HEK293 (cell line): ENCODE results near the gene MELTF.

ENCODE experiments used
- CTCF ChIA-PET: fragments of 350-600 bp; formaldehyde crosslinking; extraction: SDS; loops from one replicate; lab custom pipeline; 2021; ENCODE audit warnings: antibody characterized with exemption; lab: Yijun Ruan, JAX
- POLR2A ChIA-PET: fragments of 300-600 bp; formaldehyde crosslinking; extraction: SDS; loops from one replicate; lab custom pipeline; 2020; ENCODE audit warnings: antibody characterized with exemption, inconsistent platforms; lab: Yijun Ruan, JAX
- H3K27ac ChIP-seq: fragments of 200-500 bp; sonication (Bioruptor generic); 2 replicates; pipeline ENCODE4 v1.5.1; 2014; ENCODE audit warnings: low read depth, low read length, control low read depth, inconsistent platforms; ENCODE audit errors: extremely low read depth
- H3K36me3 ChIP-seq, 2 experiments: fragments of 200-500 bp in 1 of 2; sonication (Bioruptor generic) in 1 of 2; 1 replicate in 1 of 2; 2 replicates in 1 of 2; pipeline ENCODE4 v1.5.1; 2014 to 2017; ENCODE audit warnings: inconsistent platforms in 2 of 2, low read length in 2 of 2; ENCODE audit not compliant: control insufficient read depth in 2 of 2, insufficient read depth in 1 of 2
- H3K4me1 ChIP-seq: fragments of 200-500 bp; sonication (Bioruptor generic); 2 replicates; pipeline ENCODE4 v1.5.1; 2014; ENCODE audit warnings: mild to moderate bottlenecking, low read length, inconsistent platforms; ENCODE audit not compliant: control insufficient read depth, insufficient read depth
- H3K4me3 ChIP-seq: 2 replicates; pipeline ENCODE4 v1.5.1; 2011; ENCODE audit warnings: low read depth, mild to moderate bottlenecking, control low read depth, low read length, moderate library complexity
- H3K9me3 ChIP-seq: fragments of 200-500 bp; sonication (Bioruptor generic); 2 replicates; pipeline ENCODE4 v1.5.1; 2014; ENCODE audit warnings: low read depth, low read length, inconsistent platforms; ENCODE audit not compliant: control insufficient read depth, insufficient read depth
- PRDM1 ChIP-seq: fragments of 450-650 bp; formaldehyde crosslinking; IDR thresholded peaks from 2 replicates; pipeline ENCODE4; 2016; ENCODE audit warnings: missing biosample characterization, missing genetic modification characterization
- ZNF16 ChIP-seq: fragments of 450-650 bp; formaldehyde crosslinking; IDR thresholded peaks from 2 replicates; pipeline ENCODE4 v1.5.1; 2016; ENCODE audit warnings: low read depth, missing biosample characterization, missing genetic modification characterization
- ZNF214 ChIP-seq: fragments of 450-650 bp; formaldehyde crosslinking; IDR thresholded peaks from 2 replicates; pipeline ENCODE4 v1.5.1; 2017; ENCODE audit warnings: missing biosample characterization, mild to moderate bottlenecking, missing genetic modification characterization, borderline replicate concordance
- ZNF311 ChIP-seq: fragments of 450-650 bp; formaldehyde crosslinking; IDR thresholded peaks from 2 replicates; pipeline ENCODE4 v1.5.1; 2017; ENCODE audit warnings: missing biosample characterization, missing genetic modification characterization, borderline replicate concordance
- ZNF394 ChIP-seq: fragments of 450-650 bp; formaldehyde crosslinking; IDR thresholded peaks from 2 replicates; pipeline ENCODE4 v1.5.1; 2016; ENCODE audit warnings: missing biosample characterization, missing genetic modification characterization, mild to moderate bottlenecking, moderate library complexity, borderline replicate concordance
- ZNF416 ChIP-seq: fragments of 450-650 bp; formaldehyde crosslinking; IDR thresholded peaks from 2 replicates; pipeline ENCODE4 v1.5.1; 2016; ENCODE audit warnings: missing biosample characterization, missing genetic modification characterization
- ZNF660 ChIP-seq: fragments of 450-650 bp; IDR thresholded peaks from 2 replicates; pipeline ENCODE4 v1.5.1; 2018; ENCODE audit warnings: missing biosample characterization, mild to moderate bottlenecking, missing genetic modification characterization
- ZNF785 ChIP-seq: fragments of 450-650 bp; formaldehyde crosslinking; IDR thresholded peaks from 2 replicates; pipeline ENCODE4 v1.5.1; 2016; ENCODE audit warnings: missing biosample characterization, missing genetic modification characterization
- TF ChIP-seq, protein P1 (sequence below): fragments of 450-650 bp; formaldehyde crosslinking; IDR thresholded peaks from 2 replicates; pipeline ENCODE4 v1.5.1; 2017; ENCODE audit warnings: missing biosample characterization, mild to moderate bottlenecking, missing genetic modification characterization, moderate library complexity
- TF ChIP-seq, protein P2 (sequence below): fragments of 450-650 bp; formaldehyde crosslinking; IDR thresholded peaks from 2 replicates; pipeline ENCODE4 v1.5.0; 2017; ENCODE audit warnings: missing biosample characterization, missing genetic modification characterization, borderline replicate concordance
- TF ChIP-seq, protein P3 (sequence below): fragments of 450-650 bp; formaldehyde crosslinking; IDR thresholded peaks from 2 replicates; pipeline ENCODE4 v1.5.1; 2016; ENCODE audit warnings: missing biosample characterization, missing genetic modification characterization, low read depth
- TF ChIP-seq, protein P4 (sequence below): fragments of 450-650 bp; formaldehyde crosslinking; IDR thresholded peaks from 2 replicates; pipeline ENCODE4 v1.5.1; 2016; ENCODE audit warnings: missing biosample characterization, missing genetic modification characterization, borderline replicate concordance
- TF ChIP-seq, protein P5 (sequence below): fragments of 450-650 bp; IDR thresholded peaks from 2 replicates; pipeline ENCODE4 v1.5.1; 2018; ENCODE audit warnings: missing biosample characterization, mild to moderate bottlenecking, missing genetic modification characterization

The MELTF gene

DNA sequence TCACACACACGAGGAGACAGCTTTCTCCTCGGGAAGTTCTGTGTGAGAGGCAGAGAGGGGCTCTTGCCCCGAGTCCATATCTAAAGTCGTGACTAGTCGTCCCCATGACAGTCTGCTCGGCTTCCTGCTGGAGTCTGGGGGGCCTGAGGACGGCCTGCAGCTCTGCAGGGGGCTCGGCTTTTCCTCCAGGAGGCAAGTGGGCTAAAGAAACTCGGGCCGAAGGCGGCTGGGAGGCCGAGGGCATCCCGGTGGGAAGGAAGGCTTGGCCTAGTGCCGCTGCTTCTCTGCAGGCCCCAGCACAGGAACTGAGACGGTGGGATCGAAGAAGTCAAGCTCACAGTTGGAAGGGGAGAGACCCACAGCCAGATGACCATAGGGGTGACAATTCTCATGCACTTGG, 35.6 kb downstream of the MELTF start:
- TF ChIP-seq ZNF16 (tag by site-specific recombination) (no peak), ZNF394 (tag by site-specific recombination) (no peak), ZNF416 (no peak), ZNF214 (tag by site-specific recombination) (no peak), ZNF785 (tag by site-specific recombination) (no peak), ZNF311 (no peak), ZNF660 (no peak), PRDM1 (tag by site-specific recombination) (no peak)
- TF ChIP-seq, protein P1, sequence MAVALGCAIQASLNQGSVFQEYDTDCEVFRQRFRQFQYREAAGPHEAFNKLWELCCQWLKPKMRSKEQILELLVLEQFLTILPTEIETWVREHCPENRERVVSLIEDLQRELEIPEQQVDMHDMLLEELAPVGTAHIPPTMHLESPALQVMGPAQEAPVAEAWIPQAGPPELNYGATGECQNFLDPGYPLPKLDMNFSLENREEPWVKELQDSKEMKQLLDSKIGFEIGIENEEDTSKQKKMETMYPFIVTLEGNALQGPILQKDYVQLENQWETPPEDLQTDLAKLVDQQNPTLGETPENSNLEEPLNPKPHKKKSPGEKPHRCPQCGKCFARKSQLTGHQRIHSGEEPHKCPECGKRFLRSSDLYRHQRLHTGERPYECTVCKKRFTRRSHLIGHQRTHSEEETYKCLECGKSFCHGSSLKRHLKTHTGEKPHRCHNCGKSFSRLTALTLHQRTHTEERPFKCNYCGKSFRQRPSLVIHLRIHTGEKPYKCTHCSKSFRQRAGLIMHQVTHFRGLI (tag by site-specific recombination): no peak
- TF ChIP-seq, protein P2, sequence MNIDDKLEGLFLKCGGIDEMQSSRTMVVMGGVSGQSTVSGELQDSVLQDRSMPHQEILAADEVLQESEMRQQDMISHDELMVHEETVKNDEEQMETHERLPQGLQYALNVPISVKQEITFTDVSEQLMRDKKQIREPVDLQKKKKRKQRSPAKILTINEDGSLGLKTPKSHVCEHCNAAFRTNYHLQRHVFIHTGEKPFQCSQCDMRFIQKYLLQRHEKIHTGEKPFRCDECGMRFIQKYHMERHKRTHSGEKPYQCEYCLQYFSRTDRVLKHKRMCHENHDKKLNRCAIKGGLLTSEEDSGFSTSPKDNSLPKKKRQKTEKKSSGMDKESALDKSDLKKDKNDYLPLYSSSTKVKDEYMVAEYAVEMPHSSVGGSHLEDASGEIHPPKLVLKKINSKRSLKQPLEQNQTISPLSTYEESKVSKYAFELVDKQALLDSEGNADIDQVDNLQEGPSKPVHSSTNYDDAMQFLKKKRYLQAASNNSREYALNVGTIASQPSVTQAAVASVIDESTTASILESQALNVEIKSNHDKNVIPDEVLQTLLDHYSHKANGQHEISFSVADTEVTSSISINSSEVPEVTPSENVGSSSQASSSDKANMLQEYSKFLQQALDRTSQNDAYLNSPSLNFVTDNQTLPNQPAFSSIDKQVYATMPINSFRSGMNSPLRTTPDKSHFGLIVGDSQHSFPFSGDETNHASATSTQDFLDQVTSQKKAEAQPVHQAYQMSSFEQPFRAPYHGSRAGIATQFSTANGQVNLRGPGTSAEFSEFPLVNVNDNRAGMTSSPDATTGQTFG (tag by site-specific recombination): no peak
- TF ChIP-seq, protein P3, sequence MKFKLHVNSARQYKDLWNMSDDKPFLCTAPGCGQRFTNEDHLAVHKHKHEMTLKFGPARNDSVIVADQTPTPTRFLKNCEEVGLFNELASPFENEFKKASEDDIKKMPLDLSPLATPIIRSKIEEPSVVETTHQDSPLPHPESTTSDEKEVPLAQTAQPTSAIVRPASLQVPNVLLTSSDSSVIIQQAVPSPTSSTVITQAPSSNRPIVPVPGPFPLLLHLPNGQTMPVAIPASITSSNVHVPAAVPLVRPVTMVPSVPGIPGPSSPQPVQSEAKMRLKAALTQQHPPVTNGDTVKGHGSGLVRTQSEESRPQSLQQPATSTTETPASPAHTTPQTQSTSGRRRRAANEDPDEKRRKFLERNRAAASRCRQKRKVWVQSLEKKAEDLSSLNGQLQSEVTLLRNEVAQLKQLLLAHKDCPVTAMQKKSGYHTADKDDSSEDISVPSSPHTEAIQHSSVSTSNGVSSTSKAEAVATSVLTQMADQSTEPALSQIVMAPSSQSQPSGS (tag by site-specific recombination): no peak
- TF ChIP-seq, protein P4, sequence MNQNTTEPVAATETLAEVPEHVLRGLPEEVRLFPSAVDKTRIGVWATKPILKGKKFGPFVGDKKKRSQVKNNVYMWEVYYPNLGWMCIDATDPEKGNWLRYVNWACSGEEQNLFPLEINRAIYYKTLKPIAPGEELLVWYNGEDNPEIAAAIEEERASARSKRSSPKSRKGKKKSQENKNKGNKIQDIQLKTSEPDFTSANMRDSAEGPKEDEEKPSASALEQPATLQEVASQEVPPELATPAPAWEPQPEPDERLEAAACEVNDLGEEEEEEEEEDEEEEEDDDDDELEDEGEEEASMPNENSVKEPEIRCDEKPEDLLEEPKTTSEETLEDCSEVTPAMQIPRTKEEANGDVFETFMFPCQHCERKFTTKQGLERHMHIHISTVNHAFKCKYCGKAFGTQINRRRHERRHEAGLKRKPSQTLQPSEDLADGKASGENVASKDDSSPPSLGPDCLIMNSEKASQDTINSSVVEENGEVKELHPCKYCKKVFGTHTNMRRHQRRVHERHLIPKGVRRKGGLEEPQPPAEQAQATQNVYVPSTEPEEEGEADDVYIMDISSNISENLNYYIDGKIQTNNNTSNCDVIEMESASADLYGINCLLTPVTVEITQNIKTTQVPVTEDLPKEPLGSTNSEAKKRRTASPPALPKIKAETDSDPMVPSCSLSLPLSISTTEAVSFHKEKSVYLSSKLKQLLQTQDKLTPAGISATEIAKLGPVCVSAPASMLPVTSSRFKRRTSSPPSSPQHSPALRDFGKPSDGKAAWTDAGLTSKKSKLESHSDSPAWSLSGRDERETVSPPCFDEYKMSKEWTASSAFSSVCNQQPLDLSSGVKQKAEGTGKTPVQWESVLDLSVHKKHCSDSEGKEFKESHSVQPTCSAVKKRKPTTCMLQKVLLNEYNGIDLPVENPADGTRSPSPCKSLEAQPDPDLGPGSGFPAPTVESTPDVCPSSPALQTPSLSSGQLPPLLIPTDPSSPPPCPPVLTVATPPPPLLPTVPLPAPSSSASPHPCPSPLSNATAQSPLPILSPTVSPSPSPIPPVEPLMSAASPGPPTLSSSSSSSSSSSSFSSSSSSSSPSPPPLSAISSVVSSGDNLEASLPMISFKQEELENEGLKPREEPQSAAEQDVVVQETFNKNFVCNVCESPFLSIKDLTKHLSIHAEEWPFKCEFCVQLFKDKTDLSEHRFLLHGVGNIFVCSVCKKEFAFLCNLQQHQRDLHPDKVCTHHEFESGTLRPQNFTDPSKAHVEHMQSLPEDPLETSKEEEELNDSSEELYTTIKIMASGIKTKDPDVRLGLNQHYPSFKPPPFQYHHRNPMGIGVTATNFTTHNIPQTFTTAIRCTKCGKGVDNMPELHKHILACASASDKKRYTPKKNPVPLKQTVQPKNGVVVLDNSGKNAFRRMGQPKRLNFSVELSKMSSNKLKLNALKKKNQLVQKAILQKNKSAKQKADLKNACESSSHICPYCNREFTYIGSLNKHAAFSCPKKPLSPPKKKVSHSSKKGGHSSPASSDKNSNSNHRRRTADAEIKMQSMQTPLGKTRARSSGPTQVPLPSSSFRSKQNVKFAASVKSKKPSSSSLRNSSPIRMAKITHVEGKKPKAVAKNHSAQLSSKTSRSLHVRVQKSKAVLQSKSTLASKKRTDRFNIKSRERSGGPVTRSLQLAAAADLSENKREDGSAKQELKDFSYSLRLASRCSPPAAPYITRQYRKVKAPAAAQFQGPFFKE: no peak
- TF ChIP-seq, protein P5, sequence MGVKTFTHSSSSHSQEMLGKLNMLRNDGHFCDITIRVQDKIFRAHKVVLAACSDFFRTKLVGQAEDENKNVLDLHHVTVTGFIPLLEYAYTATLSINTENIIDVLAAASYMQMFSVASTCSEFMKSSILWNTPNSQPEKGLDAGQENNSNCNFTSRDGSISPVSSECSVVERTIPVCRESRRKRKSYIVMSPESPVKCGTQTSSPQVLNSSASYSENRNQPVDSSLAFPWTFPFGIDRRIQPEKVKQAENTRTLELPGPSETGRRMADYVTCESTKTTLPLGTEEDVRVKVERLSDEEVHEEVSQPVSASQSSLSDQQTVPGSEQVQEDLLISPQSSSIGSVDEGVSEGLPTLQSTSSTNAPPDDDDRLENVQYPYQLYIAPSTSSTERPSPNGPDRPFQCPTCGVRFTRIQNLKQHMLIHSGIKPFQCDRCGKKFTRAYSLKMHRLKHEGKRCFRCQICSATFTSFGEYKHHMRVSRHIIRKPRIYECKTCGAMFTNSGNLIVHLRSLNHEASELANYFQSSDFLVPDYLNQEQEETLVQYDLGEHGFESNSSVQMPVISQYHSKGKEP (tag by site-specific recombination): no peak
- no peak overlapping the region for H3K27ac ChIP-seq
- H3K36me3 ChIP-seq: no peaks in the 10 kb centered on the region
- H3K4me1 ChIP-seq: no peaks in the 10 kb centered on the region
- no peak overlapping the region for H3K4me3 ChIP-seq
- POLR2A ChIA-PET: no interaction called here
- CTCF ChIA-PET: interaction anchor here (1.1 kb wide), 1 partner anchor 23 kb away, joined by 4 read pairs; no protein-coding TSS in a partner anchor
- no peaks in the 10 kb centered on the region for H3K9me3 ChIP-seq
